ENCODE measurements around the gene RPGRIP1L.

RPGRIP1L gene

GRCh38 chr16:53629151-53629550 lies 74.5 kb downstream of the RPGRIP1L start:
- peaks cover 0 to 6% (median 0%) of the 10 kb centered on the region in 11 experiments; a peak in 8 of 22 replicates for H3K9me3 ChIP-seq (replicated peaks in 1 of 11)
- no peak overlapping the region for H3K4me3 ChIP-seq
- no peak overlapping the region for H3K27ac ChIP-seq
- H3K36me3 ChIP-seq, result peaks cover 0 to 4% (median 2%) of the 10 kb centered on the region in 11 experiments; a peak in 6 of 22 replicates
- no peak for TF ChIP-seq Cebpa-rat (IDR thresholded peaks at IDR 0.05)
- H3K9ac ChIP-seq, result no peak overlapping the region
- peak overlapping the region in 1 of 11 experiments; percentile 13; a peak in 1 of 22 replicates for H3K4me2 ChIP-seq
- no peaks in the 10 kb centered on the region for H3K27me3 ChIP-seq
- no peaks in the 10 kb centered on the region for H4K20me1 ChIP-seq
- peaks cover 0 to 9% (median 2%) of the 10 kb centered on the region in 10 experiments; a peak in 6 of 20 replicates for H3K4me1 ChIP-seq

- no peak overlapping the region for H3K27ac ChIP-seq
- no peaks in the 10 kb centered on the region for H4K20me1 ChIP-seq
- peaks cover 0 to 9% (median 2%) of the 10 kb centered on the region in 10 experiments; a peak in 6 of 20 replicates for H3K4me1 ChIP-seq
- no peak overlapping the region for H3K4me2 ChIP-seq
- no peaks in the 10 kb centered on the region for H3K27me3 ChIP-seq
- H3K9ac ChIP-seq, result no peak overlapping the region
- H3K9me3 ChIP-seq (replicated peaks in 1 of 11), result peaks cover 0 to 6% (median 0%) of the 10 kb centered on the region in 11 experiments; a peak in 8 of 22 replicates
- no peaks in the 10 kb centered on the region for H3K36me3 ChIP-seq
- no peak overlapping the region for H3K4me3 ChIP-seq
- TF ChIP-seq Cebpa-rat (IDR thresholded peaks at IDR 0.05), result no peak
Observed at GRCh38 chr16:53626811-53627210, 76.8 kb downstream of the RPGRIP1L start.

- no peak overlapping the region for H3K9ac ChIP-seq
- TF ChIP-seq Cebpa-rat (IDR thresholded peaks at IDR 0.05), result no peak
- no peaks in the 10 kb centered on the region for H3K27me3 ChIP-seq
- no peak overlapping the region for H3K27ac ChIP-seq
- peaks cover 0 to 9% (median 2%) of the 10 kb centered on the region in 10 experiments; a peak in 6 of 20 replicates for H3K4me1 ChIP-seq
- H3K9me3 ChIP-seq (replicated peaks in 1 of 11), result peaks cover 0 to 6% (median 0%) of the 10 kb centered on the region in 11 experiments; a peak in 8 of 22 replicates
- H4K20me1 ChIP-seq, result no peaks in the 10 kb centered on the region
- H3K4me2 ChIP-seq, result no peak overlapping the region
- no peak overlapping the region for H3K4me3 ChIP-seq
- H3K36me3 ChIP-seq, result no peaks in the 10 kb centered on the region
Observed at GRCh38 chr16:53626161-53626560, 77.5 kb downstream of the RPGRIP1L start.

- TF ChIP-seq Cebpa-rat (IDR thresholded peaks at IDR 0.05), result no peak
- no peak overlapping the region for H3K4me3 ChIP-seq
- peaks cover 0 to 6% (median 0%) of the 10 kb centered on the region in 11 experiments; a peak in 8 of 22 replicates for H3K9me3 ChIP-seq (replicated peaks in 1 of 11)
- no peaks in the 10 kb centered on the region for H4K20me1 ChIP-seq
- no peak overlapping the region for H3K9ac ChIP-seq
- H3K27me3 ChIP-seq, result no peaks in the 10 kb centered on the region
- no peak overlapping the region for H3K4me2 ChIP-seq
- H3K27ac ChIP-seq, result no peak overlapping the region
- peaks cover 0 to 9% (median 2%) of the 10 kb centered on the region in 10 experiments; a peak in 6 of 20 replicates for H3K4me1 ChIP-seq
- no peaks in the 10 kb centered on the region for H3K36me3 ChIP-seq
Observed at GRCh38 chr16:53625221-53625620, 78.4 kb downstream of the RPGRIP1L start.

GRCh38 chr16:53622315-53622714 lies 81.3 kb downstream of the RPGRIP1L start:
- H3K4me1 ChIP-seq, result no peaks in the 10 kb centered on the region
- no peak overlapping the region for H3K9ac ChIP-seq
- H3K27me3 ChIP-seq, result no peaks in the 10 kb centered on the region
- H3K4me3 ChIP-seq, result no peak overlapping the region
- no peaks in the 10 kb centered on the region for H4K20me1 ChIP-seq
- no peak for TF ChIP-seq Cebpa-rat (IDR thresholded peaks at IDR 0.05)
- no peak overlapping the region for H3K4me2 ChIP-seq
- peaks cover 0 to 7% (median 3%) of the 10 kb centered on the region in 11 experiments; a peak in 3 of 22 replicates for H3K36me3 ChIP-seq
- H3K9me3 ChIP-seq (replicated peaks in 1 of 11), result peaks cover 0 to 6% (median 0%) of the 10 kb centered on the region in 11 experiments; a peak in 8 of 22 replicates
- H3K27ac ChIP-seq, result no peak overlapping the region

- no peaks in the 10 kb centered on the region for H3K4me1 ChIP-seq
Observed at GRCh38 chr16:53620476-53620875, 83.2 kb downstream of the RPGRIP1L start.

GRCh38 chr16:53619235-53619634 lies 84.4 kb downstream of the RPGRIP1L start:
- no peak overlapping the region for H3K9ac ChIP-seq
- H3K4me2 ChIP-seq, result no peak overlapping the region
- TF ChIP-seq Cebpa-rat (IDR thresholded peaks at IDR 0.05), result no peak
- no peak overlapping the region for H3K27ac ChIP-seq
- H3K4me3 ChIP-seq, result no peak overlapping the region
- no peaks in the 10 kb centered on the region for H4K20me1 ChIP-seq
- no peaks in the 10 kb centered on the region for H3K9me3 ChIP-seq (replicated peaks in 1 of 11)
- H3K36me3 ChIP-seq, result peaks cover 0 to 7% (median 3%) of the 10 kb centered on the region in 11 experiments; a peak in 3 of 22 replicates
- H3K27me3 ChIP-seq, result no peaks in the 10 kb centered on the region
- H3K4me1 ChIP-seq, result no peaks in the 10 kb centered on the region

More at GRCh38 chr16:53620476-53620875, 83.2 kb downstream of the RPGRIP1L start:
- Histone ChIP-seq H3K36me3 (peaks cover 0 to 7% (median 3%) of the 10 kb centered on the region in 11 experiments; a peak in 3 of 22 replicates), H3K9me3 (replicated peaks in 1 of 11) (peaks cover 0 to 6% (median 0%) of the 10 kb centered on the region in 11 experiments; a peak in 8 of 22 replicates), H3K4me2 (no peak overlapping the region), H3K27me3 (no peaks in the 10 kb centered on the region), H4K20me1 (no peaks in the 10 kb centered on the region), H3K4me3 (no peak overlapping the region), H3K27ac (no peak overlapping the region), H3K9ac (no peak overlapping the region)
- no peak for TF ChIP-seq Cebpa-rat (IDR thresholded peaks at IDR 0.05)

GRCh38 chr16:53614346-53614745 lies 89.3 kb downstream of the RPGRIP1L start:
- TF ChIP-seq Cebpa-rat (IDR thresholded peaks at IDR 0.05), result no peak
- H3K9me3 ChIP-seq (replicated peaks in 1 of 11), result no peaks in the 10 kb centered on the region
- H3K9ac ChIP-seq, result no peak overlapping the region
- no peak overlapping the region for H3K4me2 ChIP-seq
- H3K36me3 ChIP-seq, result peaks cover 0 to 10% (median 3%) of the 10 kb centered on the region in 11 experiments; a peak in 3 of 22 replicates
- no peaks in the 10 kb centered on the region for H3K4me1 ChIP-seq
- H3K4me3 ChIP-seq, result no peak overlapping the region
- no peak overlapping the region for H3K27ac ChIP-seq
- no peaks in the 10 kb centered on the region for H3K27me3 ChIP-seq
- no peaks in the 10 kb centered on the region for H4K20me1 ChIP-seq

GRCh38 chr16:53612003-53612402 lies 91.7 kb downstream of the RPGRIP1L start:
- no peak for TF ChIP-seq Cebpa-rat (IDR thresholded peaks at IDR 0.05)
- H3K36me3 ChIP-seq, result 0 out of 22 replicates have a peak, but pooled peaks cover 0 to 6% (median 0%) of the 10 kb centered on the region in 11 experiments
- no peak overlapping the region for H3K4me2 ChIP-seq
- no peaks in the 10 kb centered on the region for H3K9me3 ChIP-seq (replicated peaks in 1 of 11)
- no peak overlapping the region for H3K27ac ChIP-seq
- no peak overlapping the region for H3K4me3 ChIP-seq
- no peaks in the 10 kb centered on the region for H4K20me1 ChIP-seq
- H3K9ac ChIP-seq, result no peak overlapping the region
- no peaks in the 10 kb centered on the region for H3K4me1 ChIP-seq
- no peaks in the 10 kb centered on the region for H3K27me3 ChIP-seq

GRCh38 chr16:53611179-53611696 lies 92.4 kb downstream of the RPGRIP1L start:
- TF ChIP-seq Cebpa-rat (IDR thresholded peaks at IDR 0.05), result no peak
- Histone ChIP-seq H3K4me3 (no peak overlapping the region), H3K27me3 (no peaks in the 10 kb centered on the region), H3K4me1 (no peaks in the 10 kb centered on the region), H4K20me1 (no peaks in the 10 kb centered on the region), H3K9me3 (replicated peaks in 1 of 11) (no peaks in the 10 kb centered on the region), H3K4me2 (no peak overlapping the region), H3K36me3 (0 out of 22 replicates have a peak, but pooled peaks cover 0 to 6% (median 0%) of the 10 kb centered on the region in 11 experiments), H3K9ac (no peak overlapping the region), H3K27ac (no peak overlapping the region)

Data from BLaER1 treated with 17β-estradiol and CSF1 and Interleukin-3, amounts not matched to agents 10 nM and 100 nM (cell line).